DOHH2 (cell line): ENCODE results near the gene TERT.
"Not testable (repeated sequence)": the region's sequence is repeated elsewhere in the genome, so short reads cannot be mapped to it uniquely, and the experiment has no call there.

Experiments used
- H3F3A ChIP-seq: fragments of 200-600 bp; sonication (generic), shearing (Covaris generic); 2 replicates; pipeline ENCODE4 v1.6.0; 2016; ENCODE audit warnings: antibody characterized with exemption, mild to moderate bottlenecking; ENCODE audit not compliant: control insufficient read depth, insufficient read depth
- H3K27ac ChIP-seq: fragments of 200-600 bp; sonication (generic); 2 replicates; pipeline ENCODE4 v1.5.1; 2014; ENCODE audit warnings: low read depth, mild to moderate bottlenecking, low read length, moderate library complexity
- H3K27me3 ChIP-seq: fragments of 200-600 bp; sonication (generic); 2 replicates; pipeline ENCODE4 v1.6.1; 2014; ENCODE audit warnings: mild to moderate bottlenecking, low read length, mixed read lengths; ENCODE audit not compliant: control insufficient read depth
- H3K36me3 ChIP-seq: fragments of 200-600 bp; sonication (generic); 2 replicates; pipeline ENCODE4 v1.6.1; 2014; ENCODE audit warnings: mild to moderate bottlenecking, low read length, moderate library complexity, mixed read lengths; ENCODE audit not compliant: control insufficient read depth
- H3K4me1 ChIP-seq: fragments of 200-600 bp; sonication (generic); 2 replicates; pipeline ENCODE4 v1.6.1; 2014; ENCODE audit warnings: mild to moderate bottlenecking, low read length, mixed read lengths; ENCODE audit not compliant: control insufficient read depth
- H3K4me2 ChIP-seq: fragments of 200-600 bp; sonication (generic); 2 replicates; pipeline ENCODE4 v1.6.0; 2014; ENCODE audit warnings: mild to moderate bottlenecking, low read length, moderate library complexity
- H3K4me3 ChIP-seq: fragments of 200-600 bp; sonication (generic); 2 replicates; pipeline ENCODE4 v1.5.1; 2014; ENCODE audit warnings: mild to moderate bottlenecking, low read length, mixed read lengths
- H3K79me2 ChIP-seq: fragments of 200-600 bp; sonication (generic); 2 replicates; pipeline ENCODE4 v1.6.1; 2014; ENCODE audit warnings: mild to moderate bottlenecking, low read length, mixed read lengths; ENCODE audit not compliant: control insufficient read depth
- H3K9me2 ChIP-seq: fragments of 200-600 bp; sonication (generic); replicated peaks from 2 replicates; pipeline ENCODE4 v1.6.1; 2014; ENCODE audit warnings: mild to moderate bottlenecking, low read length, mixed read lengths; ENCODE audit not compliant: control insufficient read depth
- H3K9me3 ChIP-seq: fragments of 200-600 bp; sonication (generic); 2 replicates; pipeline ENCODE4 v1.6.1; 2014; ENCODE audit warnings: antibody characterized with exemption, low read length, mixed read lengths; ENCODE audit not compliant: control insufficient read depth, insufficient read depth
- H4K20me1 ChIP-seq: fragments of 200-600 bp; sonication (generic); 2 replicates; pipeline ENCODE4 v1.6.0; 2014; ENCODE audit warnings: low read depth, mild to moderate bottlenecking, antibody characterized with exemption, low read length, moderate library complexity; ENCODE audit not compliant: control insufficient read depth, insufficient read depth
- CTCF ChIP-seq: fragments of 200-600 bp; sonication (generic); IDR thresholded peaks from one replicate; pipeline ENCODE4 v1.5.1; 2014; ENCODE audit warnings: antibody characterized with exemption, mild to moderate bottlenecking, low read depth, low read length; ENCODE audit not compliant: poor library complexity, severe bottlenecking
- EZH2phosphoT487 ChIP-seq: fragments of 200-600 bp; sonication (generic); IDR thresholded peaks from 2 replicates; pipeline ENCODE4 v1.6.1; 2017; ENCODE audit warnings: borderline replicate concordance, mild to moderate bottlenecking, antibody characterized with exemption, low read length, moderate library complexity, mixed read lengths

Gene TERT

DNA sequence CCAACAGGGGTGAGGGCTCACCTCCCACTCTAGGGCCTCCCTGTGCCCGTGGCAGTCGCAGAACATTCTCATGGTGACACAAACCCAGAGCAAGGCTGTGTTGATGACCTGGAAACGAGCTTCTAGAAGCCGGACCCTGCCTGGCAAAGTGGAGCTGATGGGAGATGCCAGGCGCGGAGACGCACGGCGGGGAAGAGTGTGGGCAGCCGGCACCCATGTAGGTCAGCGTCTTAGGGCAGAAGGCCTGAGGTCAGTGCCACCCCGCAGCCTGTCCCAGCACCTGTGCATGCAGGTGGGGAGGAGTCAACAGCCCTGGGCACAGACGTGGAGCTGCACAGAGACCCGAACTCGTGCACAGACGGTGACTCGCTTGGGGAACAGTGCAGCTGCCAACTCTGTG, 64.3 kb downstream of the TERT start:
- Histone ChIP-seq H3K79me2 (no peaks in the 10 kb centered on the region), H4K20me1 (no peaks in the 10 kb centered on the region), H3K9me2 (no peaks in the 10 kb centered on the region), H3F3A (no peaks in the 10 kb centered on the region), H3K4me3 (no peak overlapping the region), H3K9me3 (peaks cover 5% of the 10 kb centered on the region; the same call in 1 of the 2 replicates), H3K36me3 (no peaks in the 10 kb centered on the region), H3K27me3 (no peaks in the 10 kb centered on the region), H3K27ac (no peak overlapping the region), H3K4me1 (no peaks in the 10 kb centered on the region), H3K4me2 (no peak overlapping the region)
- TF ChIP-seq EZH2phosphoT487 (no peak), CTCF (no peak)

GRCh38 chr5:1229822-1230221, 65.0 kb downstream of the TERT start:
- TF ChIP-seq CTCF (no peak), EZH2phosphoT487 (no peak)
- Histone ChIP-seq H3K4me2 (no peak overlapping the region), H3K4me1 (no peaks in the 10 kb centered on the region)

GRCh38 chr5:1229023-1229422, 65.8 kb downstream of the TERT start:
- not testable (repeated sequence) for H4K20me1 ChIP-seq, H3K4me1 ChIP-seq, H3K27ac ChIP-seq, H3K36me3 ChIP-seq, H3K79me2 ChIP-seq, H3F3A ChIP-seq, H3K4me2 ChIP-seq, H3K9me3 ChIP-seq, H3K4me3 ChIP-seq, H3K27me3 ChIP-seq, H3K9me2 ChIP-seq

More at GRCh38 chr5:1229822-1230221, 65.0 kb downstream of the TERT start:
- no peak overlapping the region for H3K27ac ChIP-seq
- H3F3A ChIP-seq = no peaks in the 10 kb centered on the region
- no peaks in the 10 kb centered on the region for H3K36me3 ChIP-seq
- H3K27me3 ChIP-seq = no peaks in the 10 kb centered on the region
- no peaks in the 10 kb centered on the region for H4K20me1 ChIP-seq
- no peak overlapping the region for H3K4me3 ChIP-seq
- no peaks in the 10 kb centered on the region for H3K9me2 ChIP-seq
- H3K79me2 ChIP-seq = no peaks in the 10 kb centered on the region
- no peaks in the 10 kb centered on the region for H3K9me3 ChIP-seq

GRCh38 chr5:1228120-1228519, 66.7 kb downstream of the TERT start:
- H3K4me3 ChIP-seq = no peak overlapping the region
- H3K36me3 ChIP-seq = no peaks in the 10 kb centered on the region
- no peak overlapping the region for H3K4me2 ChIP-seq
- no peaks in the 10 kb centered on the region for H3F3A ChIP-seq
- H3K9me2 ChIP-seq = no peaks in the 10 kb centered on the region
- TF ChIP-seq EZH2phosphoT487 = no peak
- H3K27me3 ChIP-seq = no peaks in the 10 kb centered on the region
- no peaks in the 10 kb centered on the region for H3K4me1 ChIP-seq
- H3K9me3 ChIP-seq = no peaks in the 10 kb centered on the region
- no peaks in the 10 kb centered on the region for H3K79me2 ChIP-seq
- H4K20me1 ChIP-seq = no peaks in the 10 kb centered on the region
- no peak overlapping the region for H3K27ac ChIP-seq
